Nephron progenitor cell (in vitro differentiated cells): ENCODE data around the gene NUDT6.
A peak's percentile ranks its signal among the peaks of the same experiment; 100 is the strongest.
"Not testable (repeated sequence)": the region's sequence is repeated elsewhere in the genome, so short reads cannot be mapped to it uniquely, and the experiment has no call there.

Source experiments
- DNase-seq: peaks from one replicate; pipeline ENCODE4 v3.0.0; 2021
- H3K27ac Mint-ChIP-seq: 2 replicates; pipeline ENCODE4 v1.8.0; 2021; ENCODE audit warnings: mild to moderate bottlenecking, moderate library complexity, mixed read lengths
- H3K27me3 Mint-ChIP-seq: 2 replicates; pipeline ENCODE4 v1.8.0; 2021; ENCODE audit warnings: mild to moderate bottlenecking, low read depth, mixed read lengths; ENCODE audit not compliant: poor library complexity
- H3K36me3 Mint-ChIP-seq: 2 replicates; pipeline ENCODE4 v1.8.0; 2021; ENCODE audit warnings: low read depth, mixed read lengths
- H3K4me1 Mint-ChIP-seq: 2 replicates; pipeline ENCODE4 v1.8.0; 2021; ENCODE audit warnings: mixed read lengths
- H3K4me3 Mint-ChIP-seq: 2 replicates; pipeline ENCODE4 v1.8.0; 2021; ENCODE audit warnings: mild to moderate bottlenecking, moderate library complexity, mixed read lengths
- H3K9me3 Mint-ChIP-seq: 2 replicates; pipeline ENCODE4 v1.8.0; 2021; ENCODE audit warnings: mild to moderate bottlenecking, moderate library complexity, mixed read lengths
- CTCF ChIP-seq: fragments of 200-600 bp; sonication (generic); IDR thresholded peaks from 2 replicates; pipeline ENCODE4 v1.5.0; 2021; ENCODE audit warnings: antibody characterized with exemption

The NUDT6 gene

GRCh38 chr4:122845760-122846159 lies 76.6 kb downstream of the NUDT6 start:
- DNase-seq, result no peak
- TF ChIP-seq CTCF, result no peak
- Mint-ChIP-seq H3K27me3 (no peaks in the 10 kb centered on the region), H3K36me3 (peaks cover 53% of the 10 kb centered on the region), H3K4me3 (no peak overlapping the region), H3K4me1 (peaks cover 17% of the 10 kb centered on the region), H3K27ac (no peak overlapping the region), H3K9me3 (peaks cover 12% of the 10 kb centered on the region)

- Mint-ChIP-seq H3K36me3 (peaks cover 59% of the 10 kb centered on the region), H3K4me3 (no peak overlapping the region), H3K27ac (no peak overlapping the region), H3K4me1 (peaks cover 17% of the 10 kb centered on the region), H3K27me3 (no peaks in the 10 kb centered on the region), H3K9me3 (peaks cover 12% of the 10 kb centered on the region)
- no peak for TF ChIP-seq CTCF
- DNase-seq, result no peak
These were observed 77.3 kb downstream of the NUDT6 start for GRCh38 chr4:122845066-122845465.

- not testable (repeated sequence) for DNase-seq, H3K27me3 Mint-ChIP-seq, H3K27ac Mint-ChIP-seq, H3K4me3 Mint-ChIP-seq
- H3K36me3 Mint-ChIP-seq, result peaks cover 63% of the 10 kb centered on the region
- peaks cover 18% of the 10 kb centered on the region for H3K9me3 Mint-ChIP-seq
- peaks cover 17% of the 10 kb centered on the region for H3K4me1 Mint-ChIP-seq
These were observed 78.0 kb downstream of the NUDT6 start for GRCh38 chr4:122844391-122844790.

GRCh38 chr4:122842984-122843531 lies 79.3 kb downstream of the NUDT6 start:
- H3K4me1 Mint-ChIP-seq, result peaks cover 17% of the 10 kb centered on the region
- peak overlapping the region; percentile 34 for H3K27ac Mint-ChIP-seq
- H3K36me3 Mint-ChIP-seq, result peaks cover 58% of the 10 kb centered on the region
- no peak for DNase-seq
- no peak for TF ChIP-seq CTCF
- H3K9me3 Mint-ChIP-seq, result peaks cover 21% of the 10 kb centered on the region
- no peak overlapping the region for H3K4me3 Mint-ChIP-seq
- H3K27me3 Mint-ChIP-seq, result no peaks in the 10 kb centered on the region
